ENCODE measurements around the gene ZNF442. TPM values are rescaled to one million over a fixed set of nuclear protein-coding genes. Genes with fewer than 3 reads are reported as not detected.
"Not testable (repeated sequence)": the region's sequence is repeated elsewhere in the genome, so short reads cannot be mapped to it uniquely, and the experiment has no call there.

The ZNF442 gene
- total RNA-seq: 1 to 10 TPM; 2.3 TPM

- ChIA-PET CTCF (interaction anchor here (0.6 to 1.9 kb wide), 10 partner anchors 10 to 442 kb away, joined by 3 to 11 read pairs (median 4); partner anchors contain the start of genes ZNF136, ZNF443 and ZNF563), POLR2A (interaction anchor here (0.9 to 2.2 kb wide), 3 partner anchors 32 to 130 kb away, joined by 3 to 19 read pairs (median 6); partner anchors contain the start of gene ZNF563)
- H3K27me3 Mint-ChIP-seq: peaks cover 2% of the 10 kb centered on the region
- peak within 1 kb of the TSS; percentile 93 for H3K4me3 Mint-ChIP-seq
- DNase-seq: peak; percentile 93
- H3K9me3 Mint-ChIP-seq: no peaks in the 10 kb centered on the region
- intact Hi-C loops (cut with micrococcal nuclease): loop anchor here (1.0 kb wide), 3 partner anchors 34 to 163 kb away; partner anchors contain the start of gene ZNF799
- H3K4me1 Mint-ChIP-seq (ENCODE audit: low read depth): peaks cover 16% of the 10 kb centered on the region
- no peaks in the 10 kb centered on the region for H3K36me3 Mint-ChIP-seq
- peak within 1 kb of the TSS; percentile 65 for H3K27ac Mint-ChIP-seq
Observed at GRCh38 chr19:12365236-12366162, at the start of gene ZNF442. Gene ZNF442 (minus strand): TSS chr19:12365683. CDS start chr19:12363631, 2,052 bp downstream.

- intact Hi-C loops (cut with micrococcal nuclease): no loop called here
- Mint-ChIP-seq H3K27ac (no peak overlapping the region), H3K4me1 (ENCODE audit: low read depth) (no peaks in the 10 kb centered on the region), H3K27me3 (no peaks in the 10 kb centered on the region), H3K9me3 (peaks cover 20% of the 10 kb centered on the region), H3K36me3 (peaks cover 11% of the 10 kb centered on the region), H3K4me3 (no peak overlapping the region)
- no peak for DNase-seq
- ChIA-PET CTCF (no interaction called here), POLR2A (no interaction called here)
Observed at GRCh38 chr19:12411893-12412292, 46.4 kb upstream of the ZNF442 start.

DNA sequence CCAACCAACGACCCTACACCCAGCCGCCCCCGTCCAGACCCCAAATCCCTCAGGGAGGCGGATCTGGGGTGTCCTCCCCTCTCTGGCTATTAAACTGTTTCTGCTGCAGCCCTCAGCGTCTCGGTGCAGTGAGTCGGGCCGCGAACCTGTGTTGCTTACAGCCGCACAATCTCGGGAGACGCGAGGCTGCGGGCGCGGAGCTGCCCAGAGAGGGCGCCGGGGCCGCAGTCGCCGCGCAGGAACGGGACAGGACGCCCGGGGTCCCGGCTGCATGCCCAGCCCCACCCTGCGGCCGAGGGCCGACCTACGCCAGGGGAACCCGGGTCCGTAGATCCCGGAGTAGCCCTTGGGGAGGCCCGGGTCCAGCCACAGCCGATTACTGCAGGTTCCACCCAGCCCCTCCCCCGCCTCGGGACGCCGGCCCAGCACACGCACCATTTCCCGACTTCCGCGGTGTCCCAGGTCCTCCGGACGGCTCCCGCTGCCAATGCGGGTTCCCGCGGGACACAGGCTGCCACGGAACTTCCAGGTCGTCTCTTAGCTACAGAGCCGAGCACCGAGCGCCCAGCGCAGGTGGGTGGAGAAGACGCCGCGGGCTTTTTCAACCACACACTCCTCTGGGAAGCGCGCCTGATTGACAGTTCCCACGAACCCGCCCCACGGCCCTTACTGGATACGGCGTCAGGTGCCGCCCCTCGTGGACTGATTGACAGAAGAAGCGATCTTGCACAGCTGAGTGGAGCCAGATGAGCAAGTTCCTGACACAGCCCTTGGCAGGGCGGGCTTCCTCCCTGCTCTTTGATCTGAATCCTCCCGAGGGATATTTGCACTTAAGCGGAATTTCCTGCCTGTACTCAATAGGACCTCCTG is 35.4 kb upstream of the ZNF442 start, which contains the start of gene ZNF799:
TSS of gene ZNF799 (minus strand) at position 639 of the 870 bp plus-strand sequence. CDS start at position 438, 201 bp downstream.
- Mint-ChIP-seq H3K27me3 (no peaks in the 10 kb centered on the region), H3K9me3 (peaks cover 5% of the 10 kb centered on the region), H3K4me3 (peak within 1 kb of the TSS; percentile 90), H3K36me3 (peaks cover 9% of the 10 kb centered on the region), H3K27ac (peak within 1 kb of the TSS; percentile 76), H3K4me1 (ENCODE audit: low read depth) (peaks cover 8% of the 10 kb centered on the region)
- intact Hi-C loops (cut with micrococcal nuclease): loop anchor here (1.0 to 2.0 kb wide), 4 partner anchors 36 to 107 kb away; partner anchors contain the start of genes ZNF44, ZNF442 and ZNF443
- ChIA-PET POLR2A (interaction anchor here (0.6 to 1.8 kb wide), 5 partner anchors 39 to 203 kb away, joined by 3 to 11 read pairs (median 3); partner anchors contain the start of genes ZNF443 and ZNF563), CTCF (interaction anchor here (1.5 kb wide), 1 partner anchor 40 kb away, joined by 4 read pairs; the partner anchor contains the start of gene ZNF443)
- DNase-seq: peak; percentile 93

GRCh38 chr19:12399901-12400632 is 34.6 kb upstream of the ZNF442 start:
- Mint-ChIP-seq H3K4me3 (peak overlapping the region; percentile 90), H3K36me3 (peaks cover 14% of the 10 kb centered on the region), H3K27ac (peak overlapping the region; percentile 60)
- H3K9me3 Mint-ChIP-seq; CTCF ChIA-PET; H3K4me1 Mint-ChIP-seq (ENCODE audit: low read depth); H3K27me3 Mint-ChIP-seq: not testable (repeated sequence)
- POLR2A ChIA-PET: interaction anchor here (0.6 to 1.8 kb wide), 2 partner anchors 67 to 204 kb away, joined by 3 to 11 read pairs; partner anchors contain the start of gene ZNF563
- intact Hi-C loops (cut with micrococcal nuclease): loop anchor here (1.0 to 2.0 kb wide), 3 partner anchors 41 to 106 kb away; partner anchors contain the start of genes ZNF44 and ZNF443
- peak; percentile 61 for DNase-seq

DNA sequence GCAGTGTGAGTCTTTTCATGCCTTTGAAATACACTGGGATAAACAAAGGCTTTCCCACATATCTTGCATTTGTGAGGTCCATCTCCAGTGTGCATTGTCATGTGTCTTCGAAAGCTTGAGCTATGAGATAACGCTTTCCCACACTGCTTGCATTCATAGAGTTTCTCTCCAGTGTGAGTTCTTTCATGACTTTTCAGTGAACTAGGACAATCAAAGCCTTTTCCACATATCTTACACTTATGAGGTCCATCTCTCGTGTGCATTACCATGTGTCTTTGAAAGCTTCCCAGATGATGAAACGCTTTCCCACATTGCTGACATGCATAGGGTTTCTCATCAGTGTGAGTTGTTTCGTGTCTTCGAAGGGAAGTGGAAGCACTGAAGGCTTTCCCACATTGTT is 25.7 kb upstream of the ZNF442 start:
- H3K27ac Mint-ChIP-seq; intact Hi-C loops (cut with micrococcal nuclease); DNase-seq; H3K27me3 Mint-ChIP-seq; H3K4me3 Mint-ChIP-seq; H3K4me1 Mint-ChIP-seq (ENCODE audit: low read depth); POLR2A ChIA-PET; CTCF ChIA-PET: not testable (repeated sequence)
- Mint-ChIP-seq H3K9me3 (peaks cover 60% of the 10 kb centered on the region), H3K36me3 (peaks cover 68% of the 10 kb centered on the region)

DNA sequence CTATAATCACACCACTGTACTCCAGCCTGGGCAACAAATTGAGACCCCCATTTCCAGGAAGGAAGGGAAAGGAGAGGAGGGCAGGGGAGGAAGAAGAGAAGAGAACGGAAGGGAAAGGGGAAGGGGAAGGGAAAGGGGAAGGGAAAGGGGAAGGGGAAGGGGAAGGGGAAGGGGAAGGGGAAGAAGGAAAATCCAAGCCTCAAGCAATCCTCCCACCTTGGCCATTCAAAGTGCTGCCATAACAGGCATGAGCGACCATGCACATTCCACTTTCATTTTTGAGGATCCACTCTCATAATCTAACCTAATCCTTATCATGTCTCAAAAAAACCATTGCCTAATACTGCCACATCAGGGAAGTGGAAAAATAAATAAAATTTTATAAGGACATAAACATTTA is 20.9 kb upstream of the ZNF442 start:
- H3K36me3 Mint-ChIP-seq: peaks cover 51% of the 10 kb centered on the region
- CTCF ChIA-PET: not testable (repeated sequence)
- H3K9me3 Mint-ChIP-seq: peaks cover 60% of the 10 kb centered on the region

DNA sequence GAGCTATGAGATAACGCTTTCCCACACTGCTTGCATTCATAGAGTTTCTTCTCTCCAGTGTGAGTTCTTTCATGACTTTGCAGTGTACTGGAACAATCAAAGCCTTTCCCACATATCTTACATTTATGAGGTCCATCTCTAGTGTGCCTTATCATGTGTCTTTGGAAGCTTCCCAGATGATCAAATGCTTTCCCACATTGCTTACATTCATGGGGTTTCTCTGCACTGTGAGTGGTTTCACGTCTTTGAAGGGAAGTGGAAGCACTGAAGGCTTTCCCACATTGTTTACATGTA is 14.9 kb upstream of the ZNF442 start:
- ChIA-PET CTCF (no interaction called here), POLR2A (no interaction called here)
- Mint-ChIP-seq H3K9me3 (peaks cover 71% of the 10 kb centered on the region), H3K27ac (no peak overlapping the region), H3K27me3 (no peaks in the 10 kb centered on the region), H3K4me1 (ENCODE audit: low read depth) (no peaks in the 10 kb centered on the region), H3K36me3 (peaks cover 46% of the 10 kb centered on the region), H3K4me3 (no peak overlapping the region)
- no peak for DNase-seq
- intact Hi-C loops (cut with micrococcal nuclease): no loop called here

More for the DNA sequence above, 20.9 kb upstream of the ZNF442 start:
- intact Hi-C loops (cut with micrococcal nuclease); H3K4me3 Mint-ChIP-seq; H3K27ac Mint-ChIP-seq; H3K27me3 Mint-ChIP-seq; POLR2A ChIA-PET; DNase-seq; H3K4me1 Mint-ChIP-seq (ENCODE audit: low read depth): not testable (repeated sequence)

- intact Hi-C loops (cut with micrococcal nuclease): no loop called here
- no peak overlapping the region for H3K4me3 Mint-ChIP-seq
- H3K27ac Mint-ChIP-seq: no peak overlapping the region
- peaks cover 73% of the 10 kb centered on the region for H3K9me3 Mint-ChIP-seq
- H3K27me3 Mint-ChIP-seq: no peaks in the 10 kb centered on the region
- no peak for DNase-seq
- H3K36me3 Mint-ChIP-seq: peaks cover 48% of the 10 kb centered on the region
- ChIA-PET POLR2A (interaction anchor here (0.6 kb wide), 1 partner anchor 97 kb away, joined by 3 read pairs; no protein-coding TSS in a partner anchor), CTCF (no interaction called here)
- no peaks in the 10 kb centered on the region for H3K4me1 Mint-ChIP-seq (ENCODE audit: low read depth)
Observed at GRCh38 chr19:12379732-12380443, 14.4 kb upstream of the ZNF442 start.

DNA sequence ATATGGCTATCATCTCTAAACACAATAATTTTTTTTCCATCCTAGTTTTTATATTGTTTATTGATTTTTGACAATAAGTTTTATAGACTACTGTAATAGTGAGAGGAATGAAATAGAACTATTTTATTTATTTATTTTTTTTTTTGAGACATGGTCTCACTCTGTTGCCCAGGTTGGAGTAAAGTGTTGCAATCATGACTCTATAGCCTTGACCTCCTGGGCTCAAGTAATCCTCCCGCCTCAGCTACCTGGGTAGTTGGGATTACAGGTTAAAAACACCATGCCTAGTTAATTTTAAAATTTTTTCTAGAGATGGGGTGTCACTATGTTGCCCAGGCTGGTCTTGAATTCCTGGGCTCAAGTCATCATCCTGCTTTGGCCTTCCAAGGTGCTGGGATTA is 8.5 kb upstream of the ZNF442 start:
- DNase-seq: no peak
- peaks cover 19% of the 10 kb centered on the region for H3K36me3 Mint-ChIP-seq
- POLR2A ChIA-PET: interaction anchor here (0.7 kb wide), 1 partner anchor 40 kb away, joined by 3 read pairs; no protein-coding TSS in a partner anchor
- no peaks in the 10 kb centered on the region for H3K4me1 Mint-ChIP-seq (ENCODE audit: low read depth)
- intact Hi-C loops (cut with micrococcal nuclease): no loop called here
- CTCF ChIA-PET: no interaction called here
- H3K4me3 Mint-ChIP-seq: no peak overlapping the region
- H3K27me3 Mint-ChIP-seq: no peaks in the 10 kb centered on the region
- peaks cover 34% of the 10 kb centered on the region for H3K9me3 Mint-ChIP-seq
- no peak overlapping the region for H3K27ac Mint-ChIP-seq

- Mint-ChIP-seq H3K4me3 (peak overlapping the region; percentile 93), H3K4me1 (ENCODE audit: low read depth) (peaks cover 16% of the 10 kb centered on the region), H3K27ac (peak overlapping the region; percentile 33), H3K36me3 (no peaks in the 10 kb centered on the region), H3K9me3 (no peaks in the 10 kb centered on the region), H3K27me3 (peaks cover 2% of the 10 kb centered on the region)
- CTCF ChIA-PET: interaction anchor here (0.6 to 1.9 kb wide), 10 partner anchors 9 to 441 kb away, joined by 3 to 11 read pairs (median 4); partner anchors contain the start of genes ZNF136, ZNF44 and ZNF563
- peak; percentile 14 for DNase-seq
- POLR2A ChIA-PET: interaction anchor here (1.4 to 2.2 kb wide), 2 partner anchors 31 to 131 kb away, joined by 6 to 19 read pairs; partner anchors contain the start of gene ZNF563
- intact Hi-C loops (cut with micrococcal nuclease): loop anchor here (1.0 kb wide), 3 partner anchors 33 to 162 kb away; partner anchors contain the start of gene ZNF799
Observed at GRCh38 chr19:12364391-12365235, 870 bp downstream of the ZNF442 start.
